ENCODE results near the gene SH3BP5.

Gene SH3BP5

DNA sequence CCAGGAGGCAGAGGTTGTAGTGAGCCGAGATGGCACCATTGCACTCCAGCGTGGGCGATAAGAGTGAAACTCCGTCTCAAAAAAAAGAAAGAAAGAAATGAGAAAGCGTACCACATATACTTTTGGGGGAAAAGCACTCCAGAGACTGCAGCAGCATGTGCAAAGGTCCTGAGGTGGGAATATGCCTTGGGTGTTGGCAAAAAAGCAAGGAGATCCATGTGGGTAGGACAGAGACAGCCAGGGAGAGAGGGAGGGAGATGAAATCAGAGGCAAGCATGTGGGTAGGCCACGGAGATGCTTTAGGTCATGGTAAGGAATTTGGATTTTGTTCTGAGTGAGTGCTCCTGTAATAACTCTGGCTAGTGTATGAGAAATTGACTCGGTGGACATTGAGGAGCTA lies 3.7 kb upstream of the SH3BP5 start:
- TF ChIP-seq, protein P1, sequence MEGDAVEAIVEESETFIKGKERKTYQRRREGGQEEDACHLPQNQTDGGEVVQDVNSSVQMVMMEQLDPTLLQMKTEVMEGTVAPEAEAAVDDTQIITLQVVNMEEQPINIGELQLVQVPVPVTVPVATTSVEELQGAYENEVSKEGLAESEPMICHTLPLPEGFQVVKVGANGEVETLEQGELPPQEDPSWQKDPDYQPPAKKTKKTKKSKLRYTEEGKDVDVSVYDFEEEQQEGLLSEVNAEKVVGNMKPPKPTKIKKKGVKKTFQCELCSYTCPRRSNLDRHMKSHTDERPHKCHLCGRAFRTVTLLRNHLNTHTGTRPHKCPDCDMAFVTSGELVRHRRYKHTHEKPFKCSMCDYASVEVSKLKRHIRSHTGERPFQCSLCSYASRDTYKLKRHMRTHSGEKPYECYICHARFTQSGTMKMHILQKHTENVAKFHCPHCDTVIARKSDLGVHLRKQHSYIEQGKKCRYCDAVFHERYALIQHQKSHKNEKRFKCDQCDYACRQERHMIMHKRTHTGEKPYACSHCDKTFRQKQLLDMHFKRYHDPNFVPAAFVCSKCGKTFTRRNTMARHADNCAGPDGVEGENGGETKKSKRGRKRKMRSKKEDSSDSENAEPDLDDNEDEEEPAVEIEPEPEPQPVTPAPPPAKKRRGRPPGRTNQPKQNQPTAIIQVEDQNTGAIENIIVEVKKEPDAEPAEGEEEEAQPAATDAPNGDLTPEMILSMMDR (IDR thresholded peaks at IDR 0.05; ENCODE audit: low read depth, low read length, missing control alignments) = no peak
- no peak for DNase-seq
- in situ Hi-C loops (cut with HindIII; ENCODE audit: low pct_ligation_motif_present, low sequenced_read_pairs) = no loop called here
- Histone ChIP-seq H3K27me3 (replicated peaks) (no peaks in the 10 kb centered on the region), H3K27ac (no peak overlapping the region), H3K4me3 (ENCODE audit: low read depth, low read length) (no peak overlapping the region), H3K36me3 (replicated peaks) (no peaks in the 10 kb centered on the region)

DNA sequence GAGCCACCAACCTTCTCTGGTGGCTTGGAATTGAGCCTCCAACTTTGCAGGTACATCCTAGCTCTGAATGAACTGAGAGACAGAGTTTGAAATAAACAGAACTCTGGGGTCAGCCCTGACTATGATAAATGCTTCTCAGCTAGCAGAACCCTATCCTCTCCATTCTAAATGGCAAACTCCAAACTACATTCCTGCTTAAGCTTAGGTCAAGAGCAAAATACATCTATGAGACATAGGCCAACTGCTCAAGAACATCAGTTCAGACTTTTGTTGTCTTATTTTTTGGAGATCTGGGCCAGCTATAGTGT lies 1.5 kb upstream of the SH3BP5 start:
- Histone ChIP-seq H3K27me3 (replicated peaks) (no peaks in the 10 kb centered on the region), H3K36me3 (replicated peaks) (no peaks in the 10 kb centered on the region), H3K4me3 (ENCODE audit: low read depth, low read length) (no peak overlapping the region), H3K27ac (no peak overlapping the region)
- TF ChIP-seq, protein P1 (IDR thresholded peaks at IDR 0.05; ENCODE audit: low read depth, low read length, missing control alignments) = no peak
- in situ Hi-C loops (cut with HindIII; ENCODE audit: low pct_ligation_motif_present, low sequenced_read_pairs) = no loop called here
- DNase-seq = no peak

DNA sequence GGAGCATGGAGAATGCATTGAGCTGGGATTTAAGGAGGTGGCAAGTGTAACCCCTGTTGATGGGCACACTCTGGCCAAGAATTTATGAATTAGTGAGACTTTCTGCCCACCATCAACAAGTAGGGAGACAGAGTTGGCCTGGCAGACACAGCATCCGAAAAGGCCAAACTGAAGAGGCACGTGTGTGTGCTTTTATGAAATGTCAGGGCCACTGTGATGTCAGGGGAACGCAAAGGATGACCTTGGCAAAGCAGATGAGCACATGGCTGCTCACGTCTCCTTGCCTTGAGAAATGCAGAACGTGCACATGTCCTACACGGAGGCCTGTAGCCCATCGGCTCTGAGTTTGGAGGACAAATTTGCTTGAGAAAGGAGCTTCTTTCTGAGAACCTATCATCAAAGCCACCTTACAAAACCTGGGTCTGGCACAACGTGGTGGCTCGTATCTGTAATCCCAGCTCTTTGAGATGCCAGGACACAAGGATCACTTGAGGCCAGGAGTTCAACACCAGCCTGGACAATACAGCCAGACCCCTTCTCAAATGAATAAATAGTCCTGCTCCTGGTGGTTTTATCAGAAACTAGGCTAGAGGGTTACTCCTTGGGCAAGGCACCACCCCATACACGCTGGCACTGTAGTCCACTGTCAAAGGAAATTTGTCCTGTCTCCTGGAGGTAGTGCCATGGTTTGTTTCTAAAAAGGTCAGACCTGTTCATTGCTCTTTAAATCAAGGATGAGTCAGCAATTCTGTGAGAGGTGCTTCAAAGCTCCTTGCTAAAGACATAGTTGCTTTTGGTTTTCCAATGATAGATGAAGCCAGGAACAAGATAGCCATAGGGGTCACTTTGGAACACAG lies 941 bp upstream of the SH3BP5 start:
- TF ChIP-seq, protein P1 (IDR thresholded peaks at IDR 0.05; ENCODE audit: low read depth, low read length, missing control alignments) = no peak
- H3K36me3 ChIP-seq (replicated peaks) = no peaks in the 10 kb centered on the region
- no peak overlapping the region for H3K27ac ChIP-seq
- DNase-seq = no peak
- in situ Hi-C loops (cut with HindIII; ENCODE audit: low pct_ligation_motif_present, low sequenced_read_pairs) = no loop called here
- no peak overlapping the region for H3K4me3 ChIP-seq (ENCODE audit: low read depth, low read length)
- no peaks in the 10 kb centered on the region for H3K27me3 ChIP-seq (replicated peaks)

DNA sequence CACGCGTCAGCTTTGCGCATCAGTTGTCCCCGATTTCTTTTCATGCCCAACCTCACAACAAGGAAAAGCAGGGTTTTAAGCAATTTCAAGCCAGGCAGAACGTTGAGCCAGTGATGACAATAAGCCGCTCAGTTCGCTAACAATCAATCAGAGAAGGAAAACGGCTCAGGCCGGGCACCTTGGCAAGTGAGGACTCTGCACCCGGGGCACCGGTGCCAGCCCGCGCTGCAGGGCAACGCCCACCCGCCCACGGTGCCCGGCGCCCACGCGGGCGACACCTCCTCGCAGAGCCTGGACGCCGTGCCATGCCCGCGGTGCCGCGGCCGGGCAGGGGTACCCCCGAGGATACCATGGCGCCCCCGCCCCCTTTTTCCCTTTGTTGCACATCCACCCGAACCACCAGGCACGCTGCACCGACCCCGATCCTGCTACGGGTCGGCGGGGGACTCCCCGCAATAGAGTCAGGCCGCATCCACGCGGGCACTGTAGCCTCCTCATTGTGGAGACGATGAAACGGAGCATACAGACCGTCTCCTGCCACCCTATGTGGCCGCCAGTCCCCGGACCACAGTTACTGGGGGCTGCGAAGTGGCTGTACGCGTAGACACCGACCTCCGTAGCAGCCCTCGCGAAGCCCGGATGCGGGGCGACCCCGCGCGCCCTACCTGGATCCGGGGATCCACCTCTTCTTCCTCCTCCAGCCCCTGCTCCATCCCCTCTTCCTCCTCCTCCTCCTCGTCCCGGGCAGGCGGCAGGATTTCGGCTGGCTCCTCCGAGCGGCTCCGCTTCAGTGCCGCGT lies 581 bp downstream of the SH3BP5 start:
- TF ChIP-seq, protein P1 (IDR thresholded peaks at IDR 0.05; ENCODE audit: low read depth, low read length, missing control alignments) = no peak
- in situ Hi-C loops (cut with HindIII; ENCODE audit: low pct_ligation_motif_present, low sequenced_read_pairs) = no loop called here
- H3K27ac ChIP-seq = no peak overlapping the region
- no peaks in the 10 kb centered on the region for H3K27me3 ChIP-seq (replicated peaks)
- H3K36me3 ChIP-seq (replicated peaks) = no peaks in the 10 kb centered on the region
- no peak for DNase-seq
- peak overlapping the region; percentile 94 for H3K4me3 ChIP-seq (ENCODE audit: low read depth, low read length)

DNA sequence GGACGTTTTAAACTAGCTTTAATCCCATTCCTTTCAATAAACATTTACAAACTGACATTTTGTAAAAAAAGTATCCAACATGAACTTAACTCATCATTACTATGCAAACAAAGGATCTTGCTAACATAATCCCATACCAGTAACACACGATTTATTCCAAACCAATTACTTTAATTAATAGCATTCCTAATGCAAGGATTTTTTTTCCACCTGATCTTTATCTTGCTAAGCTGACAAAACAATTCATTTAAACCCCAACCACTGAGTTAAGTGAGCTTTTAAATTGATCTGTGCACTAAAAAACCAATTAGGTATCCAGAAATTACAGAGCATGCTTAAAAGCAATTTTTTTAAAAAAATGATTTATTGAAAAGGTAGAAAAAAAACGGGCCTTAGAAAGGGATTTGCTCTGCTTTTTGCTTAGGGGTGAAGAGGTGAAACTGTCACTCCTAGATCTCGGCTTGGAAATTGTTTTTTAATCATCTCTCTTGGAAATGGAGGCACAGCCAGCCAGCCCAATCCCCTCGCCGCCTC lies 1.2 kb downstream of the SH3BP5 start:
- Histone ChIP-seq H3K27me3 (replicated peaks) (no peaks in the 10 kb centered on the region), H3K36me3 (replicated peaks) (no peaks in the 10 kb centered on the region), H3K4me3 (ENCODE audit: low read depth, low read length) (peak overlapping the region; percentile 94), H3K27ac (no peak overlapping the region)
- TF ChIP-seq, protein P1 (IDR thresholded peaks at IDR 0.05; ENCODE audit: low read depth, low read length, missing control alignments) = no peak
- DNase-seq = no peak
- in situ Hi-C loops (cut with HindIII; ENCODE audit: low pct_ligation_motif_present, low sequenced_read_pairs) = no loop called here
